Keratinocyte (primary cell): ENCODE measurements around the gene SLC25A46. TPM values are rescaled to one million over a fixed set of nuclear protein-coding genes. Genes with fewer than 3 reads are reported as not detected.

Experiments used
- DNase-seq: peaks from one replicate; pipeline ENCODE4 v3.0.0-alpha.2; 2011; ENCODE audit warnings: low read depth, missing footprints, low spot score
- FAIRE-seq: peaks from 2 replicates; lab custom pipeline; 2011; peaks lifted over from hg19 to GRCh38; lab: Jason Lieb, UNC
- H2AFZ ChIP-seq: 2 replicates; pipeline ENCODE4 v1.6.0; 2012; ENCODE audit warnings: low read length, control low read depth, inconsistent platforms; ENCODE audit not compliant: control insufficient read depth
- H3K27ac ChIP-seq: 2 replicates; pipeline ENCODE4 v1.5.1; 2011; ENCODE audit warnings: low read length; ENCODE audit not compliant: control insufficient read depth, insufficient read depth
- H3K27me3 ChIP-seq: 3 replicates; pipeline ENCODE4 v1.6.0; 2011; ENCODE audit warnings: low read length; ENCODE audit not compliant: control insufficient read depth, insufficient read depth; ENCODE audit errors: extremely low read depth
- H3K36me3 ChIP-seq, 2 experiments: 2 replicates in 1 of 2; 3 replicates in 1 of 2; pipeline ENCODE4 v1.5.1; 2011; ENCODE audit warnings: low read length in 2 of 2, mild to moderate bottlenecking in 1 of 2; ENCODE audit not compliant: control insufficient read depth in 2 of 2, insufficient read depth in 2 of 2; ENCODE audit errors: extremely low read depth in 1 of 2
- H3K4me1 ChIP-seq: 3 replicates; pipeline ENCODE4 v1.5.1; 2011; ENCODE audit warnings: low read length; ENCODE audit not compliant: control insufficient read depth, insufficient read depth; ENCODE audit errors: extremely low read depth
- H3K4me2 ChIP-seq: 3 replicates; pipeline ENCODE4 v1.6.0; 2011; ENCODE audit warnings: low read depth, low read length; ENCODE audit not compliant: control insufficient read depth, insufficient read depth; ENCODE audit errors: extremely low read depth
- H3K4me3 ChIP-seq, 3 experiments: fragments of 200-600 bp in 1 of 3; sonication (generic) in 1 of 3; 2 replicates in 2 of 3; 3 replicates in 1 of 3; pipeline ENCODE4 v1.5.1; 2011 to 2016; ENCODE audit warnings: low read length in 3 of 3, mild to moderate bottlenecking in 3 of 3, control low read depth in 2 of 3, inconsistent platforms in 1 of 3, low read depth in 1 of 3, mixed read lengths in 1 of 3, mixed run types in 1 of 3, moderate library complexity in 1 of 3; ENCODE audit not compliant: control insufficient read depth in 2 of 3, insufficient read depth in 2 of 3; ENCODE audit errors: extremely low read depth in 1 of 3
- H3K79me2 ChIP-seq: 2 replicates; pipeline ENCODE4 v1.6.0; 2012; ENCODE audit warnings: low read length; ENCODE audit not compliant: control insufficient read depth, insufficient read depth
- H3K9ac ChIP-seq: 3 replicates; pipeline ENCODE4 v1.6.0; 2011; ENCODE audit warnings: low read length; ENCODE audit not compliant: control insufficient read depth, insufficient read depth; ENCODE audit errors: extremely low read depth
- H3K9me1 ChIP-seq: 3 replicates; pipeline ENCODE4 v1.6.0; 2011; ENCODE audit warnings: low read length; ENCODE audit not compliant: control insufficient read depth, insufficient read depth; ENCODE audit errors: extremely low read depth
- H3K9me3 ChIP-seq: 2 replicates; pipeline ENCODE4 v1.5.1; 2012; ENCODE audit warnings: low read depth, low read length; ENCODE audit not compliant: control insufficient read depth
- H4K20me1 ChIP-seq: 3 replicates; pipeline ENCODE4 v1.6.0; 2011; ENCODE audit warnings: low read length; ENCODE audit not compliant: control insufficient read depth, insufficient read depth; ENCODE audit errors: extremely low read depth
- EZH2 ChIP-seq: IDR thresholded peaks from one replicate; pipeline ENCODE4 v1.6.1; 2012; ENCODE audit warnings: inconsistent platforms, mild to moderate bottlenecking, low read length, moderate library complexity
- dilution Hi-C: fragments of 300-500 bp; cut with MboI; formaldehyde crosslinking; loops from one replicate; pipeline ENCODE4 v1.7.0; 2020; ENCODE audit warnings: low sequenced_read_pairs; ENCODE audit not compliant: extremely low pct_ligation_motif_present
- polyA plus RNA-seq, 5 experiments: library from polyadenylated mRNA; depleted of rRNA in 3 of 5; stranded (reverse) in 3 of 5; stranded (forward) in 1 of 5; unstranded in 1 of 5; fragments of >200 nt; gene quantifications; 1 replicate in 1 of 5; 2 replicates in 3 of 5; 3 replicates in 1 of 5; pipeline versions ENCODE4 v1.2.1 to v1.2.3, GENCODE V29; 2011 to 2012; ENCODE audit warnings: missing spikeins in 2 of 5, low read depth in 1 of 5, low replicate concordance in 1 of 5
- TF ChIP-seq, protein P1 (sequence below), 3 experiments: IDR thresholded peaks in 1 of 3; conservative IDR thresholded peaks in 1 of 3; optimal IDR thresholded peaks in 1 of 3; 2 replicates in 2 of 3; 3 replicates in 1 of 3; pipeline versions ENCODE3 to v1.5.1; 2011; ENCODE audit warnings: low read length in 3 of 3, mild to moderate bottlenecking in 3 of 3, moderate library complexity in 2 of 3, control low read depth in 1 of 3, inconsistent platforms in 1 of 3; ENCODE audit not compliant: insufficient read depth in 2 of 3; ENCODE audit errors: extremely low read depth in 1 of 3

SLC25A46 gene
- polyA plus RNA-seq, 1 donor (not counting 4 experiments of a cell fraction or from before 2014, with no cell fraction given), result 56.2 TPM

DNA sequence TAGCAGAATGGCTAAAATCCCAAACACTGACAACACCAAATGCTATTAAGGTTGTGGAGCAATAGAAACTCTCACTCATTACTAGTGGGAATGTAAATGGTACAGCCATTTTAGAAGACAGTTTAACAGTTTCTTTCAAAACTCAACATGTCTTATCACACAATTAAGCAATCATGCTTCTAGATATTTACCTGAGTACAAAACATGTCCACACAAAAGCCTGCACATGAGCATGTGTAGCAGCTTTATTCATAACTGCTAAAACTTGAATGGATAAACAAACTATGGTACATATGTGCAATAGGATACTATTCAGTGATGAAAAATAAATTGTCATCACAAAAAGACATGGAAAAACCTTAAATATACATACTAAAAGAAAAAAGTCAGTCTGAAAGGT is 31.5 kb downstream of the SLC25A46 start:
- H3K4me3 ChIP-seq, result no peak overlapping the region
- dilution Hi-C loops, result no loop called here
- H3K79me2 ChIP-seq, result no peaks in the 10 kb centered on the region
- no peaks in the 10 kb centered on the region for H3K27me3 ChIP-seq
- H3K27ac ChIP-seq, result no peak overlapping the region
- H3K9me3 ChIP-seq, result no peaks in the 10 kb centered on the region
- no peaks in the 10 kb centered on the region for H3K4me1 ChIP-seq
- H3K4me2 ChIP-seq, result no peak overlapping the region
- FAIRE-seq (no peak), DNase-seq (no peak)
- no peak overlapping the region for H3K9ac ChIP-seq
- no peaks in the 10 kb centered on the region for H4K20me1 ChIP-seq
- no peaks in the 10 kb centered on the region for H3K36me3 ChIP-seq
- H2AFZ ChIP-seq, result no peak overlapping the region
- H3K9me1 ChIP-seq, result no peaks in the 10 kb centered on the region
- TF ChIP-seq, protein P1, sequence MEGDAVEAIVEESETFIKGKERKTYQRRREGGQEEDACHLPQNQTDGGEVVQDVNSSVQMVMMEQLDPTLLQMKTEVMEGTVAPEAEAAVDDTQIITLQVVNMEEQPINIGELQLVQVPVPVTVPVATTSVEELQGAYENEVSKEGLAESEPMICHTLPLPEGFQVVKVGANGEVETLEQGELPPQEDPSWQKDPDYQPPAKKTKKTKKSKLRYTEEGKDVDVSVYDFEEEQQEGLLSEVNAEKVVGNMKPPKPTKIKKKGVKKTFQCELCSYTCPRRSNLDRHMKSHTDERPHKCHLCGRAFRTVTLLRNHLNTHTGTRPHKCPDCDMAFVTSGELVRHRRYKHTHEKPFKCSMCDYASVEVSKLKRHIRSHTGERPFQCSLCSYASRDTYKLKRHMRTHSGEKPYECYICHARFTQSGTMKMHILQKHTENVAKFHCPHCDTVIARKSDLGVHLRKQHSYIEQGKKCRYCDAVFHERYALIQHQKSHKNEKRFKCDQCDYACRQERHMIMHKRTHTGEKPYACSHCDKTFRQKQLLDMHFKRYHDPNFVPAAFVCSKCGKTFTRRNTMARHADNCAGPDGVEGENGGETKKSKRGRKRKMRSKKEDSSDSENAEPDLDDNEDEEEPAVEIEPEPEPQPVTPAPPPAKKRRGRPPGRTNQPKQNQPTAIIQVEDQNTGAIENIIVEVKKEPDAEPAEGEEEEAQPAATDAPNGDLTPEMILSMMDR (optimal IDR thresholded peaks at IDR 0.05 in 1 of 3, IDR thresholded peaks at IDR 0.05 in 1 of 3, conservative IDR thresholded peaks at IDR 0.05 in 1 of 3; ENCODE audit: extremely low read depth in 1 of 3, insufficient read depth in 2 of 3, low read length in 3 of 3), result no peak
- TF ChIP-seq EZH2, result no peak

GRCh38 chr5:110784901-110785300 is 46.1 kb downstream of the SLC25A46 start:
- H3K9ac ChIP-seq, result no peak overlapping the region
- H3K27me3 ChIP-seq, result no peaks in the 10 kb centered on the region
- H3K4me2 ChIP-seq, result no peak overlapping the region
- DNase-seq, result no peak
- H3K9me3 ChIP-seq, result no peaks in the 10 kb centered on the region
- no peaks in the 10 kb centered on the region for H3K36me3 ChIP-seq
- no peaks in the 10 kb centered on the region for H3K9me1 ChIP-seq
- no peaks in the 10 kb centered on the region for H3K79me2 ChIP-seq
- no peak overlapping the region for H3K4me3 ChIP-seq
- H3K27ac ChIP-seq, result no peak overlapping the region
- TF ChIP-seq, protein P1 (optimal IDR thresholded peaks at IDR 0.05 in 1 of 3, IDR thresholded peaks at IDR 0.05 in 1 of 3, conservative IDR thresholded peaks at IDR 0.05 in 1 of 3; ENCODE audit: extremely low read depth in 1 of 3, insufficient read depth in 2 of 3, low read length in 3 of 3), result no peak
- no peak for TF ChIP-seq EZH2
- dilution Hi-C loops, result no loop called here
- H3K4me1 ChIP-seq, result no peaks in the 10 kb centered on the region
- no peak overlapping the region for H2AFZ ChIP-seq
- FAIRE-seq, result no peak
- H4K20me1 ChIP-seq, result no peaks in the 10 kb centered on the region
